Right renal cortex interstitium (tissue), 3 donors: ENCODE measurements around the gene ASCC1. TPM values are rescaled to one million over a fixed set of nuclear protein-coding genes. Genes with fewer than 3 reads are reported as not detected.

Experiments used
- DNase-seq, 3 donors: peaks; one replicate each; pipeline ENCODE4 v3.0.0-alpha.2; 2013; ENCODE audit warnings: low read depth in 3 of 3, low spot score in 2 of 3
- polyA plus RNA-seq, 3 donors: library from polyadenylated mRNA; unstranded; fragments of 120-200 nt; gene quantifications; one replicate each; pipeline ENCODE4 v1.2.1, GENCODE V29; 2013; ENCODE audit not compliant: insufficient read length in 3 of 3

ASCC1 gene
- polyA plus RNA-seq, 3 donors, result 43.6 to 55.4 (median 45.8) TPM

DNA sequence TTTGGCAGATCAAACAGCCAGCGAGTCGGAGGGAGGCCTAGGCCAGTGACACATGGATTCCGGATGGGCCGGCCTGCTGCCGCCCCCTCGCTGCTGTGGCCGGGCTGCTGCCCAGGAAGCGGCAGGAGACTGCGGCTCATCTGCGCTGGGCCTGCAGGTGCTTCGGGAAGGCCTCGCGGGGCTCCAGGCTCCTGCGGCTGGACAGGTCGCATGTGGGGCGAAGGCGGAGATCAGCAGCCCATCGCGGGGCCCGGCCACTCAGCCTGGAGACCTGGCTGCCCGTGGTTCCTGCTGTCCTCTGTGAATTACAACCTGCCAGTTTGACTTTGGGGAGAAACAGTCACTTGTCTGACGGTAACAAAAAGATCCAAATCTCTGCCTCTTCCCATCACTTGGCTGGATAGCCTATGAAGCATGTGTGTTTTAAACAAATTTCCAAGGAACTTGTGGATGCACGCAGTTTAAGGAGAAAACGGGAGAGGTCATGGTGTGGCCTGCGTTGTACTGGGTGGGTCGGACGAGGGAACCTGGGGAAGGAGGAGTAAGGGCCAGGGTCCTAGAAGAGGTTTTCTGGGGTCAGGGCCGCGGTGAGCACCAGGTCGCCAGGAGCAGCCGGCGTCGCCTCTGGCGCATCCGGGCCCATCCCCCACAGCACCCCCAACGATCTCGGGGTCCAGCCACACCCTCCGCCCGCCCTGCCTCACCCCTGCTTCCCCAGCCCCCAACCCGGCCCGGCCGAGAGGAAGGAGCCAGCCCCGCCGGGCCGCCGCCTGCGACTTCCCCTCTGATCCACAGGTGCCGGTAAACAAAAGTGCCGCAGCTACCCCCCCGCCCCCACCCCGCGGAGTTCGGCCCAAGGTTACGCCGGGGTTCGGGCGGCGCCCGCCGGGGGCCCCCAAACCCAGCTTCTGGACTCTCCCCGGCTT is 129.3 kb downstream of the ASCC1 start:
- no peak for DNase-seq

DNA sequence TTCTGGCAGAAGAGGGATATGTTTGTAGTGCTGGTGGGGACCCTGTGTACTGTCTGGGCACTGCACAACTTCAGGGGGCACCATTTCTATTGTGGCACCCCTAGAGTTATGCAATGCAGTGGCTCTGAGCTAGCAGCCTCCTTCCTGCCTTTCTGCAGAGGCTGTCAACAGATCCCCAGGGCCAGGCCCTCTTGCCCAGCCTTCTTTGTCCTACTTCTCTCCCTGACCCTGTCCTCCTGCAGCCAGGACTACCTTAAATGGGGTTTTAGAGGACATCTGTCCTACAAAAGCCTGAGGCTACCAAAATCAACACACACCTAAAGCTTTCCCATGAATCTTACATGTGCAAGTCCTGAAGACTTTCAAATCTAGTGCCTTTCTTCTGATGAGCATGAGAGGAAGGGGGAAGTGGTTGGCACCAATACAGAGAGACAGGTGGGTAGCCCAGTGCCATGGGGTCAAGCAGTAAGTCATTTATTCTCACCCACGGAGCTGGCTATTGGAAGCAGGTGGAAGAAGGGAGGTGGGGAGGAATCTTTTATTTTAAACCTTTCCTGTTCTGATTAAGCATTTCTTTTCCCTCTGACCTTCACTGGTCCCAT is 130.1 kb downstream of the ASCC1 start:
- no peak for DNase-seq

DNA sequence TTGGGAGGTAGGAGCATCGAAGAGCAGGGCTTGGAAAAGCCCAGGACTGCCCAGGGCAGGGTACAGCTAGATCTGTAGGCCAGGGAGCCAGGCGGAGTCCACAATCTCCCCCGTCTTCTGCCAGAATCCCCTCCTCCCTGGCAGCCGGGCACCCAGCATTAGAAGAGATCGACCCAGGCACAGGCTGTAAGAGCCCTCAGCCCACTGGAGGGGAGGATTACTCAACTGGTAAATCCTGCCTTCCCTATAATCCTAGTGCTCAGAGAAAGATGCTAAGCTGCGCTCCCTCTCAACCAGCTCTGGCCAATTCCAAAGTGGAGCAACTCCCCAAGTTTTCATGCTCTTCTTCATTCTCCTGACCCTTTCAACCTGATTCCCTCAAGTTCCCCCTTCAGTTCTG is 130.9 kb downstream of the ASCC1 start:
- no peak for DNase-seq

DNA sequence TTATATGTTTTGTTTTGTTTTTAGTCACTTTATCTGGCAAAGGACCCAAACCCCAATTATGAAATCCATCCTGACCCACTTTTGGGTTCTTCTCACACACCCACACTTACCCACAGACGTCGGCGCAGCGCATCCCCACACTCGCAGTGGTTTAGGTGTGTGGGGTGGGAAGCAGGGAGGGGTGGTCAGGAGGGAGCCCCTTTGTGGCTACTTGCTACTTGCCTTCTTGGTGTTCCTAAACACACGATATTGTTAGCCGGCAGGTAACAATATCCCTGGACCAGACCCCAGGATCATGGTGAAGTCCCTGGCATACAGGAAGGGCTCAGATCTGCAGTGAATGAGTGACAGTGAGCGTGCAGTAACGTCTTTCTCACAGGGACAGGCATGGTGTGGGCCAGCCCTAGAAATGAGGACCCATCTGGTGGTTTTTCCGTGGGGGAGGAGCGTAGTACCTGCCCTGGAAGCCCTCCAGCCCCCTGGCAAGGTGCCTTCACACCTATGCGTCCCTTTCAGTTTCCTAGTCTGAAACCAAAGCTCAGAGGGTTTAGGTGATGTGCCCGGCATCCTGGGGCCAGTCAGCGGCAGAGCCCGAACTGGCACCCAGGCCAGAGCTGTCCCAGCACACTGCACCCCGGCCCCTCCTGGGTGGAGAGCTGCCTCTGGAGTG is 132.2 kb downstream of the ASCC1 start:
- no peak for DNase-seq

DNA sequence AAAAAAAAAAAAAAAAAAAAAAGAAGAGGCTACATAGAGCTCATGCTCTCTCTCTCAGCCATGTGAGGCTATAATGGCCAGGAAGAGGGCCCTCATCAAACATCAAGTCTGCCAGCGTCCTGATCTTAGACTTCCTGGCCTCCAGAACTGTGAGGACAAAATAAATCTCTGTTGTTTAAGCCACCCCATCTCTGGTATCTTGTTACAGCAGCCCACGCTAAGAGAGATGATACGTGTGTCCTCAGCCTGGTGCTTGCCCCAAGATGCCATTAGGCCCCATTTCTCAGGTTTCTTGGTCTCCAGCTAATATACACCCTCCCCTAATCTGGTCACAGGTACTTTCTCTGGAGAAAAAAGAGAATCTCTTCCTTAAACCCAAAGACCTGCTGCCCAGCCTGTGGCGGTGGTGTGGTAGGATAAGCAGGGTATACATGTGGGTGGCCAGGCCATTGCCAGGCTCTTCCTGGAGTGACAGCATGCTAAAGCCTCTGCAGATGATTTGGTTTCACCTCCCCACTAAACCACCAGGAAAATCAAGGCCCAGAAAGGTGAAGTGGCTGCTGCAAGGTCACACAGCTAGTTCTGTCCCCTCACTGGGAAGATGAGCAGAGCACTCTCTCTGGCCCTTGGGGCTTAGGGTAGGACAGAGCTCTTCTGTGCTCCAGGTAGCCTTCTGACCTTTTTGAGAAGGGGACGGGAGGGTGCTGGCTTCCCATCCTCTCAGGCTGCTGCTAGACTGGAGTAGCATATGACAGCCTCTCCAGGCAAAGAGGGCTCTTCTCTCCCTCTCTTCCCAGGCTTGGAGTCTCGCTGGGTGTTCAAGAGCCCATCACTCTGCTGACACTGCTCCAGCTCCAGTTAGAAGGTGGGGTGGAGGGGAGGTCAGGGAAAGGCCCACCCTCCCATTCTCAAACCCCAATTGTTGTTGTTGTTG is 133.0 kb downstream of the ASCC1 start:
- no peak for DNase-seq

DNA sequence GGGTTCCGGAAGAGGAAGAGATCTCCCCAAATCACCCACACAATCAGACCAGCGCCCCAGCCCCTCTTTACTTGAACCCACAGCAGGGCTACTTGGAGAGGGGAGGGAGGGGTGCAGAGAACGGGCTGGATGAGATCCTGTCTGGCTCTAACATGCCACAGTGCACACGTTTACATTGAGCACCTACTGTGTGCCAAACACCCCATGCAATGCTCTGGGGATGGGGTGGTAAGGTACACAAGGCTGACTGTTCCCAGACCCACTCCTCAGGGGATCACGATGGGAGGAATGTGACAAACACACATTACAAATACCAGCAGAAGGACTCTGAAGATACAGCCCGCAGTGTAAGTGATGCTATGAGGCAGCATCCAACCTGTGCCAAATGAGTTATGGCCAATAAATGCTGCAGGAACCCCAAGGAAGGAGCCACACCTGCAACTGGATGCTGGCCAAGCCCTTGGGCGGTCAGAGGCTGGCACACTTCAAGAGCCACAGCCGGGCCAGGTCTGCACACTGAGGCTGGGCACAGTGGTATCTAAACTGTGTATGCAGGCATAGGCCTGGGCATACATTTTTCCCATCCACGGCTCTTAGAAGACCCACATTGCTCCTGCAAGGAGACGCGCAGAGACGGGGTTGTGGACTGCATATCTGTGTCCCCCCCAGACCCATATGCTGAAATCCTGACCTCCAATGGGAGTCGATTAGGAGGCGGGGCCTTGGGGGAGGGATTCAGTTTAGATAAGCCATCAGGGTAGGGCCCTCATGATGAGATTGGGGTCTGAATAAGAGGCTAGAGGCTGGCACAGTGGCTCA is 134.1 kb downstream of the ASCC1 start:
- DNase-seq, result no peak

DNA sequence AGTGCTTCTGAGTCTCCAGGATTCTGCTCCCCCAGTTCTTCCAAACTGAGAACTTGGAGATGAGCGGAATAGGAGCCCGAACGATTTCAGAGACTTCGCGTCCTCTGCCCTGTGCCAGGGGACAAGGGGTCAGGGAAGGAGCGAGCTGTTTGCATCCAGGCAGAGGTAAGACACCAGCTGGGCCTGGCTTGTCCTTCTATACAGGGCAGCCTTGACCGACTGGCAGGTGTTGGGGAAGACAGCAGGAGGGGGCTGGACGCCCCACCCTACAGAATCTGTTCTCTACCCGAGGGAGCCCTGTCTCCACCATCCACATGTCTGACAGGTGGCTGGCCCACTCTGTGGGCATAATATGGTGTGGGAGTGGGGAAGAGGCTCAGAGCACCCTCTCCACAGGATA is 134.9 kb downstream of the ASCC1 start:
- DNase-seq, result no peak

DNA sequence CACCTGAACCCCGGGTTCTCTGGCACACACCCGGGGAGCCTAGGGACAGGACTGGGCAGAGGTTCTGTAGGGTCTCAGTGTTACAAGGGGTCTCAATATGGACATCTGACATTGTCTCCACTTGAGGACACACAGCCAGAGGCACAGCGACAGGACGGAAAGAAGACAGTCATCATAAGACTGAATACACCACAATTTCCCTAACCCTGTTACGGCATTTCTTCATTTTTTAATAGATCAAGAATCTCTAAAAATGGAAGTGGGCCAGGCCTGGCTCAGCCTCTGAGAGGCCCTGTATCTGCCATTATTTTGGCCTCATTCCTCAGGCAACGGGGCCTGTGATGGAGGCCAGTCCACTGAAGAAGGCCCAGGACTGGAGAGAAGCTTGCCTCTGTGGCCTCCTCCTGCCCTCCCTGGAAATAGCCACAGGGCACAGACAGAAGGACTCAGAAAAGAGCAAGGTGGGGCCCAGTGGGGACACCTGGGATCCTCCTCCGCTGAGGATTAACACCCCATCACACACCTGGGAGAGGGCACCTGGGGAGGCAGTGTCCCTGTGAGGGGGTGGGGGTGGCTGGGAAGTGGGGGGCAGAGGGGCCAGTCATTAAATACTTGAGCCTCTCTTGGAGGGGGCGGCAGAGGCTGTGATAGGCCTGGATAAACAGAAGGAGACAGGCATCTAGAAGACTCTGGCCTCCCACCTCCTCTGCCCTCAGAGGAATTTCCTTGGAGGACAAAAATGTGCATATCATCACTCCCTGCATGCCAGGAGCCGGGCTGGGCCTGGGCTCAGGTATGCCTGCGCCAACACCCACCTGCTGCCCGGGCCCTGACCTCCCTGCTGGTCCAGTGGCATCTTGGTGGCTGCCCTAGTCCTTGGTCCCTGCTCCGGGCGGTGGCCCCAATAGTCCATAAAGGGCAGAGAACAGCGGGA is 135.8 kb downstream of the ASCC1 start:
- DNase-seq, result no peak

DNA sequence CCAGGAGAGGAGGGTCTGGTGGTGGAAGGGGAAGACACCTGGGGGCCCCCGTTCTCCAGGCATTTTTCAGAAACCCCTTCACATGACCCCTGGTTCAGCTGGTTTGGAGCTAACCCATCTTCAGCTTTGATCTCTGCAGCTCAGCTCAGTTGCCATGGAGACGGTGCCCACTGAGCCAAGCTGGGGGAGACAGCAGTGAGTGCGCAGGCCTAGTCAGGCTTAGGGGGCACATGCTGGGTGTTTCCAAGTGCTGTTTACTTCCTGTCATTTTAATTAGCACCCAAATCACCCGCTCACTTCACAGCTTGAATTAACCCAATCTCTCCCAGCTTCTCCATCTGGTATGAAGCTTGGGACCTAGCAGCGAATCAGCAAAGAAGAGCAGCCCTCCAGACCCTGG is 136.7 kb downstream of the ASCC1 start:
- no peak for DNase-seq

DNA sequence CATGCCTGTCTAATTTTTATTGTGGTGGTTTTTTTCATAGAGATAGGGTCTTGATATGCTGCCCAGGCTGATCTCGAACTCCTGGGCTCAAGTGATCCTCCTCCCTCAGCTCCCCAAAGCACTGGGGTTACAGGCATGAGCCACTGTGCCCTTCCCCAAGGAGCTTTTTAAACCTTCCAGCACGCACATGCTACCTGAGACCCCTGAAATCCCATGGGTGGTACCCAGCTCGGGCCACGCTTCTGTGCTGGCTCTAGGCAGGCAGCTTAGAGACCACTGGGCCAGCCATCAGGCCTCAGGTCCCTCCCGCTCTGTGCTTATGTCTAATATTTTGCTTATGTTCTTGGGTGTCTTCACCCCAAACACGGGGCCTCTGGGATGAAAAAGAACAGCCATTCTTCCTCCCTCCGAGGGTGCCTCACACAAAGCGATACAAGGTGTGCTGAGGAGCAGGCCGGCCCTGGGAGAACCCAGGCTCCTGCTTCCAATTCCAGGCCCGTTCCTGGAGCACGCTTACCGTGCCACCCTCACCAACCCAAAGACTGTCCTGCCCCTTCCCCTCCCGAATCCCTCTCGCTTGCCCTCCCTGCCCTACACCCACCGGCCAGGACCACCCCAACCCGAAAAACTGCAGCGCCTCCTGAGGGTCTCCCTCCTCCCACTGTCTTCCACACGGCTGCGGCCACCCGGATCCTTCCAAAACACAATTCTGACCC is 138.6 kb downstream of the ASCC1 start:
- no peak for DNase-seq

DNA sequence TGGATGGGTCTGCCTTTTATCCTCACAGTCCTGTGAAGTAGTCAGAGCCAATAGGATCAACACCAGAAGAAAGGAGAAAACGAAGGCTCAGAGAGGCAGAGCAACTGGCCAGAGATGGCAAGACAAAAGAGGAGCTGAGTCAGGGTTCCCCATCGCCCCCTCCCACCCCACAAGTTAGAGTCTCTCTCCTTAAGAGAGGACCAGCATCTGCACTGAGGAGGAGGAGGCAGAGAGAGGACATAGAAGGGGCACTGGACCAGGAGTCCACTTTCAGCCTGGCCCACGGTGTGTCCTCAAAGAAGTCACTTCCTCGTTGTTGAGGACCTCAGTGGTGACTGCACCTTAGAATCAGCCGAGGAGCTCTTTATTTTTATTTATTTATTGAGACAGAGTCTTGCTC is 139.3 kb downstream of the ASCC1 start:
- no peak for DNase-seq

DNA sequence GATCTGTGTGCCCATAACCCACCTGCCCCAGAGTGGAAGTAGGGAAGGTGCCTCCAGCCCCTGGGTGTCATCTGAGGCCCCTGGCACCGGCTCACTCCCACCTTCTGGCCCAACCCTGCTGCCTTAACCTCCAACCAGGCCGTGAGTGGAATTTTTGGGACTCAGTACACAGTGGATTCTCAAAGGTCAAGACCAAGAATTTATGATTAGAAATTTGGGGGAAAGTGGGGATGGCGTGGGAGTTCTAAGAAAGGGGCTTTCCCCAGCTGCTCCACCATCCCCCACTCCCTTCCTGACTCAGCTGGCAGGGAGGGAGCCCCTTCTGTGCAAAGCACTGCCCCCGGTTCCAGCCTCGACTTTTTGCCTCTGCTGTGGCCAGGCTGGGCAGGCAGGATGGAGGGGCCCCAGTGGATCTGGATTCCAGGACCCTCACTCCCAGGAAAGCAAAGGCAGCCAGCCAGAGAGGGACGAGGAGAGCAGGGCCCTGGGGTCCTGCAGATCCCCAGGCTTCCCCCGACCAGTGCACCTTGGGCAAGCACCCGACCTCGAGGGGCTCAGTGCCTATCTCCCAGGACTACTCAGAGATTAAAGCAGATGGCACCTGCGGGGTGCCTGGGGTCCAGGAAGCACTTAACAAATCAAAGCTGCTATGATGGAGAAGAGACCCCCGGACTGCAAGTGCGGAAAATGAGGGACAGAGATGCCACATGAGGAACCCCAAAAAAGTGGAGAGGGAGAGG is 140.5 kb downstream of the ASCC1 start:
- no peak for DNase-seq

DNA sequence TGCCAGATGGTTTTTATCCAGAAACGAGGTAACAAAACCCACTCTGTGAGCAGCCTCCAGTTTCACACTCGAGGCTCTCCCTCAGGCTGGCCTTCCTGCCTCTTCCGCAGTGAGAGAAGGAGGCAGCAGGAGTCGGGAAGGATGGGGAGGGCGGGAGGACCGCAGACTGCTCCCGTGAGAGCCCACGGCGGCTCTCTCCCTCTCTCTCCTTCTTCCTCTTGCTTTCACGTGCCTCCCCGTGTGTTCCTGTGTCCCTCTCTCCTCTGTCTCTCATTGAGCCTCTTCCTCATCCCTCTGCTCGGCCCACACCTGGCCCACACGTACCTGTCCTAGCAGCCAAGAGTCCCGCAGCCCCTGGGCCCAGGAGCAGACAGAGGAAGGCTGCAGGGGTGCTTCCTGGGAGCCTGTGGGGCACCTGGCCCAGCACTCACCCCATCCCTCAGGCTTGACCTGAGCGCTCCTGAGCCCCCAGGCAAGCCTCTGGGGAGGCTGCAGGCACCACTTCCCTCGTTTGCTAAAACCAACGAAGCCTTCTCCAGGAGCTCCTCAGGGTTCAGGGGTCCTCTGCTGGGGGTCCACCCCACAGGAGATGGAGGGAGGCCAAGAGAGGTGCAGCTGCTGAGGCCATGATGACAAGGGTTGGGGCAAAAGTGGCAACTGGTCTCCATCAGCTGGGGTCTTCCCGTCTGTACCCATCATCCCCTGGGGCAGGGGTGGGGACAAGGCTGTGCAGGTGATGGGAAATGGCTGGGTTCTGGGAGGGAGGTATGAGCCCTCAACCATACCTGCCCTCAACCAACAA is 141.3 kb downstream of the ASCC1 start:
- no peak for DNase-seq

DNA sequence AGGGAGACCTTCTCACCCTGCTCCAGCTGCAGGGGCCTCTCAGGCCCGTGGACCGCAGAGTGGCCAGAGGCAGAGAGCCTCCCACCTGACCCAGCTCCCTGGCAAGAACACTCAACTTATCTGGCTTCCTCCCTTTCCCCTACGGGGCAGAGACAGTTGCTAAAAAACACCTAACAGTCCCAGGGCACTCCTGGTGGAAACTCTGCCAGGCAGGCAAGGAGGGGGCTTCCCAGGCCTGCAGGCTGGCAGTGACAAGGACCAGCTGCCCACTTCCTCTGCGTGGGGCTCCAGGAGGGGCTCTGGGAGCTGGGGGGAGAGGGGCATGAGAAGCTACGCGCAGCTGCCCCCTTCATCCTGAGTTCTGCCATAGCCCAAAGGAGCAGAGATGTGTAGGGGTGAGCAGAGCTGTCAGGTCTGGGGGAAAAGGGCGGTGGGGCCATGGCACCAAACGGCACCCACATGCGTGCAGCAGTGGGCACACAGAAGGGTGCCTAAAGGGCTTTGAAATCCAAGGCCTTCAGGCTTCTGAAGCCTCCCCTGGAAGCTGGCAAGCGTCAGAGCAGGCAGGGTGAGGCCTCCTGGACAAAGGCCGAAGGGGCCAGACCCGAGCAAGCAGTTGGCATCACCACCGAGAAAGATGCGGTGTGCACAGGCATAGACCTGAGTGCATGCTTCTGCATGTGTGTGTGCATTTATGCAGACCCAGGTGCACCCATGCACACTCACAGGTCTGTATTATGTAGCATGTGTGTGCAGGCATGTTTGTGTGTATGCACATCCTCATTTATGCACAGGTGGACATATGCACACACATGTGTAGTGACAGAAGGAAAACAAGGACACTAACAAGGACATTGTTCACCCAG is 142.1 kb downstream of the ASCC1 start:
- DNase-seq, result no peak

DNA sequence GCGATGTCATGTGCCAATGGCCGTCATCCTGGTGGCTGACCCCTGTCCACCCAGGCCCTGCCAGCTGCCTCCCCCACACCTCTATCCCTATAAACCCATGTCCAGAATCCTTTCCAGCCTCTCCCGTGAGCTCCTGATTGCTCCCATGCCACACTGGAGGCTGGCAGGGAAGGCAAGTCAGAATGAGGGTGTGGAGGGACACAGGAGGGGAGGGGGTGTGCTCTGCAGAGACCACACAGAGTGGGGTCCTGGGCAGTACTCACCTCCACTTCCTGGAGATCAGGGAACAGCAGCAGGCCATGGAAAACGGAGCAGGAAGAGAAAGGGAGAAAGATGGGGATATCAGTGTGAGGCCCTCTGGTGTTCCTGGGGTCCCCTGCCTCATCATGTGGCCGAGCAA is 143.4 kb downstream of the ASCC1 start:
- no peak for DNase-seq

DNA sequence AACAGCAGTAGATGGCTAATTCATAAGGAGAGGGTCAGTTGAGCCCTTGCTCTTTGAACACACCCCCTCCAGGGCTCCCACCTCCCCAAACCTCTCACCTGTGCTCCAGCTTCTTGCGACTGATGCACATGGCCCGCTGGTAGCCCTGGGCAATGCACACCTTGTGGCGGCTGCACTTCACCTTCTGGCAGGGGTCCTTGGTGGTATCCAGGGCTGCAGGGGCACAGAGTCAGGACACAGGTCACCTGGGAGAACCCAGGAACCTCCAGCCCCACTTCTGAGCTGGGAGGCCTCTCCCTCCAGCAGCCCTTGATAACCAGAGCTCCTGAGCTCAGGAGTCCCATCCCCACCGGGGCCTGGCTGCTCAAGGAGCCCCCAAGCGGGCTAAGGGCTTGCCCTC is 144.0 kb downstream of the ASCC1 start:
- DNase-seq, result no peak
